Peyer's patch (tissue), 4 donors: ENCODE data around the gene DPP9. TPM values are rescaled to one million over a fixed set of nuclear protein-coding genes. Genes with fewer than 3 reads are reported as not detected.

Source experiments
- DNase-seq, 3 donors: peaks; one replicate each; pipeline ENCODE4 v3.0.0-alpha.2; 2017 to 2019
- H3K27ac ChIP-seq, 4 donors: fragments of 200-600 bp; sonication (generic); one replicate each; pipeline ENCODE4 v1.5.1; 2016 to 2019
- H3K27me3 ChIP-seq, 2 donors: fragments of 200-600 bp; sonication (generic); one replicate each; pipeline ENCODE4 v1.5.1; 2019
- H3K36me3 ChIP-seq, 3 donors: fragments of 200-600 bp; sonication (generic); one replicate each; pipeline ENCODE4 v1.5.1; 2016 to 2019
- H3K4me1 ChIP-seq, 4 donors: fragments of 200-600 bp; sonication (generic); one replicate each; pipeline ENCODE4 v1.5.1; 2016 to 2019
- H3K4me3 ChIP-seq, 4 donors: fragments of 200-600 bp; sonication (generic); 1 replicate in 3 of 4; 2 replicates in 1 of 4; pipeline ENCODE4 v1.5.1; 2016 to 2019; ENCODE audit warnings: mild to moderate bottlenecking in 1 of 4
- H3K9me3 ChIP-seq, 4 donors: fragments of 200-600 bp; sonication (generic); one replicate each; pipeline ENCODE4 v1.5.1; 2016 to 2019; ENCODE audit warnings: mild to moderate bottlenecking in 1 of 4
- POLR2A ChIP-seq, 2 donors: fragments of 450-650 bp; IDR thresholded peaks; one replicate each; pipeline ENCODE4 v1.5.1; 2017; ENCODE audit warnings: antibody characterized with exemption in 2 of 2, mild to moderate bottlenecking in 2 of 2, moderate library complexity in 2 of 2
- total RNA-seq, 4 donors: library from RNA; depleted of rRNA; stranded (reverse); fragments of >200 nt; gene quantifications; one replicate each; pipeline ENCODE4 v1.1.0, GENCODE V29; 2016
- TF ChIP-seq, protein P1 (sequence below), 6 experiments: fragments of 450-650 bp in 4 of 6; fragments of 200-600 bp in 2 of 6; sonication (generic) in 1 of 6; IDR thresholded peaks; one replicate each; pipeline ENCODE4 v1.5.1; 2017 to 2019; ENCODE audit warnings: antibody characterized with exemption in 6 of 6, mild to moderate bottlenecking in 3 of 6, moderate library complexity in 1 of 6

DPP9 gene
- total RNA-seq, 4 donors from 2014 or later, result 102 to 279 (median 168) TPM

- Histone ChIP-seq H3K4me3 (peak overlapping the region; percentile 66 to 92 (median 78)), H3K9me3 (no peaks in the 10 kb centered on the region), H3K27ac (peak overlapping the region; percentile 51 to 79 (median 76)), H3K27me3 (no peaks in the 10 kb centered on the region), H3K36me3 (no peaks in the 10 kb centered on the region), H3K4me1 (peaks cover 0 to 33% (median 10%) of the 10 kb centered on the region in 4 donors)
- no peak for TF ChIP-seq POLR2A (IDR thresholded peaks at IDR 0.05)
- TF ChIP-seq, protein P1, sequence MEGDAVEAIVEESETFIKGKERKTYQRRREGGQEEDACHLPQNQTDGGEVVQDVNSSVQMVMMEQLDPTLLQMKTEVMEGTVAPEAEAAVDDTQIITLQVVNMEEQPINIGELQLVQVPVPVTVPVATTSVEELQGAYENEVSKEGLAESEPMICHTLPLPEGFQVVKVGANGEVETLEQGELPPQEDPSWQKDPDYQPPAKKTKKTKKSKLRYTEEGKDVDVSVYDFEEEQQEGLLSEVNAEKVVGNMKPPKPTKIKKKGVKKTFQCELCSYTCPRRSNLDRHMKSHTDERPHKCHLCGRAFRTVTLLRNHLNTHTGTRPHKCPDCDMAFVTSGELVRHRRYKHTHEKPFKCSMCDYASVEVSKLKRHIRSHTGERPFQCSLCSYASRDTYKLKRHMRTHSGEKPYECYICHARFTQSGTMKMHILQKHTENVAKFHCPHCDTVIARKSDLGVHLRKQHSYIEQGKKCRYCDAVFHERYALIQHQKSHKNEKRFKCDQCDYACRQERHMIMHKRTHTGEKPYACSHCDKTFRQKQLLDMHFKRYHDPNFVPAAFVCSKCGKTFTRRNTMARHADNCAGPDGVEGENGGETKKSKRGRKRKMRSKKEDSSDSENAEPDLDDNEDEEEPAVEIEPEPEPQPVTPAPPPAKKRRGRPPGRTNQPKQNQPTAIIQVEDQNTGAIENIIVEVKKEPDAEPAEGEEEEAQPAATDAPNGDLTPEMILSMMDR (IDR thresholded peaks at IDR 0.05), result no peak
- DNase-seq, result peak in 2 of 3 donors; percentile 64 to 65
These were observed 83.2 kb downstream of the DPP9 start for GRCh38 chr19:4640247-4641000.

DNA sequence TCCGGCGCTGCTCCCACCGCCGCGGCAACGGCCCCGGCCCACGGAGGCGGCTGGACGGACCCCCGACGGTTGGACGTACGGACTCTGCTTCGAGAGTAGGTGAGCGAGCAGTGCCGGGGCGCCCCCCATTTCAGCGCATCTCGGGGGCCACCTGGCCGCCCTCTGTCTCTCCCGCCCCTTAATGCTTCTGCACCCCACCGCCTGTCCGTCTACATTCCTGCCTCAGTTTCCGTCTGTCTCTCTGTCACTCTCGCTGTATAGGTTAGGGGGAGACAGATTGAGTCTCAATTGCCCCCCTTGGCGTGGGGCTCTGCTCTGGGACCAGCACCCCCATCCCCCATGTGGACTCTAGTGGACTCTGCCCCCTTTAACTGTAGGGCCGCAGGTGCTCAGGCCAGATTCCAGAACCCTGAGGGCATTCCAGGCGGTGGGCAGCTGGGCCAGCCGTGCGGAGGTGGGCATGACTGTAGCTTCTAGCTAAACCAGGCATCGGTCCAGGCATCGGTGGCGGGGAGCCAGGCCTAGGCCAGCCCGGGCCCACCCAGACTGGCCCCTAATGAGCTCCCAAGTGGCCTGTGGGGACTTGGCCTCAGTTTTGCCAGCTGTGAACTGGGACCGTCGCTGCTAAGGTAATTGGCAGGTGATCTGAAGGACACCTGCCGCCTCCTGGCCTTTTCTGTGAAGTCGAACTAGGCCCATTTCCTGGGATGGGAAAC is 84.0 kb downstream of the DPP9 start:
- peak overlapping the region; percentile 51 to 79 (median 76) for H3K27ac ChIP-seq
- peaks cover 0 to 33% (median 10%) of the 10 kb centered on the region in 4 donors for H3K4me1 ChIP-seq
- no peaks in the 10 kb centered on the region for H3K27me3 ChIP-seq
- H3K36me3 ChIP-seq, result no peaks in the 10 kb centered on the region
- TF ChIP-seq, protein P1 (IDR thresholded peaks at IDR 0.05), result no peak
- TF ChIP-seq POLR2A (IDR thresholded peaks at IDR 0.05), result peak in 1 of 2 donors; percentile 12
- H3K9me3 ChIP-seq, result no peaks in the 10 kb centered on the region
- peak overlapping the region; percentile 66 to 92 (median 78) for H3K4me3 ChIP-seq
- DNase-seq, result peak in 2 of 3 donors; percentile 61 to 63

DNA sequence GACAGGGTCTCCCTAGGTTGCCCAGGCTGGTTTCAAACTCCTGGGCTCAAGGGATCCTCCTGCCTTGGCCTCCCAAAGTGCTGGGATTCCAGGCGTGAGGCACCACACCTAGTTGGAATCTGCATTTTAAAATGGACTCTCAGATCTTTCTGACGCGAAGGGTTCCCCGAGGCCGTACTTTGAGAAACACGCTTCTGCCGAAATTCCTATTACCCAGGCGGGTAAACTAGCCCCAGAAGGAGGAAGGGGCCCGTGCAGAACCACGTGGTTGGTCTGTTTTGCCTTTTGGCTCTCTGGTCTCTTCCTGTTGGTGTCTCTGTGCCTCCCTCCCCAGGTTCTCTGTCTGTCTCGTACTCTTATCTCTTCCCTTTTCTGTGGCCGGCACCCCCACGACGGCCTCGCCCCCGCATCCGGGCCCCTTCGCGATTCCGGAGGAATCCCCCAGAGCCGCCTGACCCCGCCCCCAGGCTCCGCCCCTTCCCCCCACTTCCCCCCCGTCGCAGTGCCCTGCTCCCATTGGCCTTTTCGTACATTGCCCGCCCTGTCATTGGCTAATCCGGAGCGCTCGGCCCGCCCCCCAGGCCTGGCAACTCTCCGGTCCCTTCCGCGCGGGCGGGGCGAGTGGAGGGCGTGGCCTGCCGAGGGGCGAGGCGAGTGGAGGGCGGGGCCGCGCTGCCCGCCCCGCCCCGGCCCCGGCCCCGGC is 84.7 kb downstream of the DPP9 start, which contains the start of gene TNFAIP8L1:
Gene TNFAIP8L1 (plus strand): TSS at position 689 of the 703 bp plus-strand sequence. CDS start 12,354 bp downstream, outside the sequence.
- peak within 1 kb of the TSS; percentile 66 to 92 (median 78) for H3K4me3 ChIP-seq
- H3K4me1 ChIP-seq, result peaks cover 0 to 33% (median 10%) of the 10 kb centered on the region in 4 donors
- H3K9me3 ChIP-seq, result no peaks in the 10 kb centered on the region
- peak; percentile 99 to 100 (median 99) for DNase-seq
- TF ChIP-seq, protein P1 (IDR thresholded peaks at IDR 0.05), result no peak
- TF ChIP-seq POLR2A (IDR thresholded peaks at IDR 0.05), result no peak
- peak within 1 kb of the TSS; percentile 74 to 84 (median 80) for H3K27ac ChIP-seq
- H3K36me3 ChIP-seq, result no peaks in the 10 kb centered on the region
- H3K27me3 ChIP-seq, result no peaks in the 10 kb centered on the region

DNA sequence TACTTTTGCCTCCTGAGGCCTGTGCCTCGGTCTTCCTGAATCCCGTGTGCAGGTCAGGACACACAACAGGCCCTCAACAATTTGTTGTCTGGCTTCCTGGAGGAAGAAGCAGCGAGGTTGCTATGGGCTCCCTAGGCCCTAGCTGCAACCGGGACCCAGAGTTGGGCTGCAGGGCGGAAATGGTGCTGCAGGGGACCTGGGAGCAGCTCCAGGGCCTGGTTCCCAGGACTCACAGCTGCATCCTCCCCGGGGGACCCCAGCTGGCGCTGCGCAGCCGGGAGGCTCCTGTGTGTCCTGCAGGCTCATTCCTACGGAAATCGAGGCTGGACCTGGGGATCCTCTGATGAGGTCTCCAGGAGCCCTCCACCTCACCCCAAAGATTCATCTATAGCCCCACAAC is 85.3 kb downstream of the DPP9 start:
- Histone ChIP-seq H3K9me3 (no peaks in the 10 kb centered on the region), H3K27ac (peak overlapping the region; percentile 42 to 84 (median 66)), H3K36me3 (no peaks in the 10 kb centered on the region), H3K4me3 (no peak overlapping the region), H3K27me3 (no peaks in the 10 kb centered on the region), H3K4me1 (peaks cover 0 to 33% (median 10%) of the 10 kb centered on the region in 4 donors)
- TF ChIP-seq, protein P1 (IDR thresholded peaks at IDR 0.05), result no peak
- TF ChIP-seq POLR2A (IDR thresholded peaks at IDR 0.05), result no peak
- no peak for DNase-seq

GRCh38 chr19:4636761-4637160 is 86.9 kb downstream of the DPP9 start:
- Histone ChIP-seq H3K27me3 (no peaks in the 10 kb centered on the region), H3K27ac (peak overlapping the region in 1 of 4 donors; percentile 70)
- TF ChIP-seq POLR2A (IDR thresholded peaks at IDR 0.05), result no peak
- TF ChIP-seq, protein P1 (IDR thresholded peaks at IDR 0.05), result no peak

More at GRCh38 chr19:4636761-4637160, 86.9 kb downstream of the DPP9 start:
- H3K36me3 ChIP-seq, result no peaks in the 10 kb centered on the region
- DNase-seq, result no peak
- peaks cover 0 to 32% (median 10%) of the 10 kb centered on the region in 4 donors for H3K4me1 ChIP-seq
- peak overlapping the region in 3 of 4 donors; percentile 55 to 57 (median 57) for H3K4me3 ChIP-seq
- H3K9me3 ChIP-seq, result no peaks in the 10 kb centered on the region
